Lung (tissue), 12 donors: ENCODE results near the gene MBOAT1. TPM values are rescaled to one million over a fixed set of nuclear protein-coding genes. Genes with fewer than 3 reads are reported as not detected.

Experiments used
- ATAC-seq: fragments of 200-7000 bp; cut with Tn5 transposase; one replicate; pipeline ENCODE4 v1.9.1; 2020; ENCODE audit warnings: moderate number of reproducible peaks; ENCODE audit not compliant: insufficient read depth, low FRiP score
- DNase-seq, 3 donors: peaks; one replicate each; pipeline ENCODE4 v3.0.0-alpha.2; 2013 to 2017
- H3K27ac ChIP-seq, 2 donors: one replicate each; pipeline ENCODE4 v1.5.1; 2013; ENCODE audit warnings: mild to moderate bottlenecking in 2 of 2, moderate library complexity in 2 of 2, control low read depth in 1 of 2, inconsistent platforms in 1 of 2, low read depth in 1 of 2, low read length in 1 of 2
- H3K27me3 ChIP-seq, 3 donors: one replicate each; pipeline ENCODE4 v1.5.1; 2013; ENCODE audit warnings: low read length in 2 of 3; ENCODE audit not compliant: control insufficient read depth in 3 of 3, insufficient read depth in 3 of 3
- H3K36me3 ChIP-seq, 4 donors: one replicate each; pipeline ENCODE4 v1.5.1; 2013; ENCODE audit warnings: low read length in 4 of 4, mild to moderate bottlenecking in 1 of 4, moderate library complexity in 1 of 4; ENCODE audit not compliant: control insufficient read depth in 4 of 4, insufficient read depth in 4 of 4
- H3K4me1 ChIP-seq, 5 donors: one replicate each; pipeline ENCODE4 v1.5.1; 2013; ENCODE audit warnings: low read length in 5 of 5, mild to moderate bottlenecking in 2 of 5, moderate library complexity in 1 of 5; ENCODE audit not compliant: control insufficient read depth in 5 of 5, insufficient read depth in 5 of 5
- H3K4me3 ChIP-seq: one replicate; pipeline ENCODE4 v1.5.1; 2013; ENCODE audit warnings: mild to moderate bottlenecking, control low read depth, moderate library complexity
- H3K9ac ChIP-seq, 2 donors: one replicate each; pipeline ENCODE4 v1.5.1; 2013; ENCODE audit warnings: low read length in 2 of 2, control low read depth in 1 of 2; ENCODE audit not compliant: insufficient read depth in 1 of 2
- H3K9me3 ChIP-seq, 4 donors: one replicate each; pipeline ENCODE4 v1.5.1; 2013; ENCODE audit warnings: low read length in 3 of 4, mild to moderate bottlenecking in 1 of 4, moderate library complexity in 1 of 4; ENCODE audit not compliant: control insufficient read depth in 4 of 4, insufficient read depth in 3 of 4
- CTCF ChIP-seq: IDR thresholded peaks from 2 replicates; pipeline ENCODE4 v1.5.1; 2012; ENCODE audit warnings: mild to moderate bottlenecking; ENCODE audit errors: control extremely low read depth, extremely low read depth
- WGBS, 2 donors: extraction: QIAGEN DNeasy Blood & Tissue Kit; methylation state at CpG; one replicate each; pipeline ENCODE4 v1.1.7; 2013; 5-methylcytosine and 5-hydroxymethylcytosine counted together
- polyA plus RNA-seq, 2 donors: library from polyadenylated mRNA; stranded (reverse); fragments of 200-250 nt; gene quantifications; one replicate each; pipeline ENCODE4 v1.2.1, GENCODE V29; 2013
- total RNA-seq, 2 donors: library from RNA; depleted of rRNA in 1 of 2; stranded (reverse); fragments of >200 nt in 1 of 2; gene quantifications; one replicate each; pipeline ENCODE4 v1.2.1, GENCODE V29; 2014 to 2021
- donor health status: control.
- donor health status: control.
- donor health status: Bipolar disorder and iron deficiency.
- donor health status: healthy.
- donor health status: DM: yes; HTN: yes; CAD: no.

The MBOAT1 gene
- total and polyA plus RNA-seq, 4 donors, result 2.3 to 27.4 (median 8.7) TPM

GRCh38 chr6:20188630-20189075, 23.6 kb downstream of the MBOAT1 start:
- TF ChIP-seq CTCF, result no peak
- no peak for DNase-seq
- Histone ChIP-seq H3K27ac (no peak overlapping the region), H3K9ac (no peak overlapping the region), H3K9me3 (no peaks in the 10 kb centered on the region), H3K4me1 (peaks cover 0 to 9% (median 0%) of the 10 kb centered on the region in 5 donors), H3K36me3 (peaks cover 0 to 3% (median 0%) of the 10 kb centered on the region in 4 donors), H3K4me3 (no peak overlapping the region), H3K27me3 (no peaks in the 10 kb centered on the region)
- ATAC-seq, result no peak

- no peak for DNase-seq
- no peak for TF ChIP-seq CTCF
These were observed 25.3 kb downstream of the MBOAT1 start for GRCh38 chr6:20186981-20187380.

GRCh38 chr6:20183706-20184105, 28.6 kb downstream of the MBOAT1 start:
- H3K36me3 ChIP-seq, result peaks cover 0 to 3% (median 0%) of the 10 kb centered on the region in 4 donors
- no peak overlapping the region for H3K9ac ChIP-seq
- no peak overlapping the region for H3K4me3 ChIP-seq
- TF ChIP-seq CTCF, result no peak
- H3K4me1 ChIP-seq, result peaks cover 0 to 10% (median 0%) of the 10 kb centered on the region in 5 donors
- DNase-seq (no peak), ATAC-seq (no peak)
- peak overlapping the region in 1 of 2 donors; percentile 30 for H3K27ac ChIP-seq
- no peaks in the 10 kb centered on the region for H3K27me3 ChIP-seq
- 96 to 100% methylated on average over 3 of the region's 3 CpGs for WGBS, 2 donors
- peaks cover 0 to 3% (median 0%) of the 10 kb centered on the region in 4 donors for H3K9me3 ChIP-seq

More at GRCh38 chr6:20186981-20187380, 25.3 kb downstream of the MBOAT1 start:
- Histone ChIP-seq H3K4me1 (peaks cover 0 to 9% (median 0%) of the 10 kb centered on the region in 5 donors), H3K9me3 (no peaks in the 10 kb centered on the region), H3K27ac (no peak overlapping the region), H3K9ac (no peak overlapping the region), H3K4me3 (no peak overlapping the region), H3K27me3 (no peaks in the 10 kb centered on the region), H3K36me3 (peaks cover 0 to 3% (median 0%) of the 10 kb centered on the region in 4 donors)
- ATAC-seq, result no peak
- 91 to 96% methylated on average over 5 of the region's 5 CpGs for WGBS, 2 donors
